GM23338 (cell line): ENCODE measurements around the gene BFSP2. TPM values are rescaled to one million over a fixed set of nuclear protein-coding genes. Genes with fewer than 3 reads are reported as not detected.

Experiments used
- ATAC-seq: fragments of 200-7000 bp; cut with Tn5 transposase; 3 replicates; pipeline ENCODE4 v1.9.1; 2020
- DNase-seq: peaks from one replicate; pipeline ENCODE4 v3.0.0-alpha.2; 2015; ENCODE audit warnings: low spot score
- H2AFZ ChIP-seq: fragments of 200-600 bp; sonication (generic); 2 replicates; pipeline ENCODE4 v1.8.0; 2016; ENCODE audit warnings: antibody characterized with exemption, mild to moderate bottlenecking, moderate library complexity
- H3F3A ChIP-seq: fragments of 200-600 bp; sonication (generic); replicated peaks from 2 replicates; pipeline ENCODE4 v1.8.0; 2017; ENCODE audit warnings: antibody characterized with exemption, mixed run types, low read depth
- H3K27ac ChIP-seq: fragments of 200-600 bp; sonication (generic); 2 replicates; pipeline ENCODE4 v1.6.1; 2016; ENCODE audit warnings: low read depth
- H3K27me3 ChIP-seq: fragments of 200-600 bp; sonication (generic); 2 replicates; pipeline ENCODE4 v1.8.0; 2016; ENCODE audit warnings: mild to moderate bottlenecking, mixed run types, moderate library complexity; ENCODE audit not compliant: insufficient read depth
- H3K36me3 ChIP-seq: fragments of 200-600 bp; sonication (generic); 2 replicates; pipeline ENCODE4 v1.8.0; 2016; ENCODE audit warnings: mild to moderate bottlenecking; ENCODE audit not compliant: insufficient read depth
- H3K4me1 ChIP-seq: fragments of 200-600 bp; sonication (generic); 2 replicates; pipeline ENCODE4 v1.8.0; 2016; ENCODE audit warnings: mild to moderate bottlenecking, moderate library complexity; ENCODE audit not compliant: insufficient read depth
- H3K4me2 ChIP-seq: fragments of 200-600 bp; sonication (generic); 2 replicates; pipeline ENCODE4 v1.7.1; 2017; ENCODE audit warnings: mixed run types
- H3K4me3 ChIP-seq: fragments of 200-600 bp; sonication (generic); 2 replicates; pipeline ENCODE4 v1.6.1; 2016; ENCODE audit warnings: mixed run types
- H3K79me2 ChIP-seq: fragments of 200-600 bp; sonication (generic); replicated peaks from 2 replicates; pipeline ENCODE4 v1.8.0; 2017; ENCODE audit warnings: mild to moderate bottlenecking; ENCODE audit not compliant: insufficient read depth
- H3K9me2 ChIP-seq: fragments of 200-600 bp; sonication (generic); 2 replicates; pipeline ENCODE4 v1.8.0; 2017; ENCODE audit not compliant: insufficient read depth
- H4K20me1 ChIP-seq: fragments of 200-600 bp; sonication (generic); replicated peaks from 2 replicates; pipeline ENCODE4 v1.8.0; 2017; ENCODE audit warnings: mild to moderate bottlenecking; ENCODE audit not compliant: insufficient read depth
- H3K27ac Mint-ChIP-seq: 2 replicates; pipeline ENCODE4 v1.8.0; 2020; ENCODE audit warnings: inconsistent platforms, mild to moderate bottlenecking, moderate library complexity, mixed read lengths
- H3K27me3 Mint-ChIP-seq: 3 replicates; pipeline ENCODE4 v1.8.0; 2022; ENCODE audit warnings: low read depth, mild to moderate bottlenecking, moderate library complexity, mixed read lengths, inconsistent platforms; ENCODE audit not compliant: insufficient read depth, poor library complexity
- H3K36me3 Mint-ChIP-seq: 3 replicates; pipeline ENCODE4 v1.8.0; 2021; ENCODE audit warnings: low read depth, mild to moderate bottlenecking, inconsistent platforms, moderate library complexity, mixed read lengths
- H3K4me1 Mint-ChIP-seq: 3 replicates; pipeline ENCODE4 v1.8.0; 2020; ENCODE audit warnings: mild to moderate bottlenecking, inconsistent platforms, mixed read lengths
- H3K4me3 Mint-ChIP-seq: 3 replicates; pipeline ENCODE4 v1.8.0; 2021; ENCODE audit warnings: moderate library complexity, mild to moderate bottlenecking, inconsistent platforms, mixed read lengths
- H3K9me3 Mint-ChIP-seq: 3 replicates; pipeline ENCODE4 v1.8.0; 2020; ENCODE audit warnings: moderate library complexity, mild to moderate bottlenecking, inconsistent platforms, mixed read lengths
- CREB1 ChIP-seq: fragments of 250-450 bp; sonication (Bioruptor Pico); IDR thresholded peaks from 2 replicates; pipeline ENCODE4 v1.5.0; 2020; ENCODE audit warnings: low read depth, mild to moderate bottlenecking, moderate library complexity
- CTCF ChIP-seq, 2 experiments: fragments of 200-600 bp in 1 of 2; sonication (generic) in 1 of 2; conservative IDR thresholded peaks; 2 replicates each; pipeline versions ENCODE4 v1.5.1 to v1.6.1; 2016 to 2017; ENCODE audit warnings: antibody characterized with exemption in 2 of 2, low read depth in 2 of 2, mild to moderate bottlenecking in 2 of 2, moderate library complexity in 1 of 2
- EZH2 ChIP-seq: fragments of 200-600 bp; sonication (generic); IDR thresholded peaks from one replicate; pipeline ENCODE4 v1.8.0; 2017; ENCODE audit warnings: antibody characterized with exemption, mild to moderate bottlenecking, low read depth; ENCODE audit not compliant: unreplicated experiment
- NANOG ChIP-seq: IDR thresholded peaks from 2 replicates; pipeline ENCODE4 v1.6.1; 2016; ENCODE audit warnings: antibody characterized with exemption, borderline replicate concordance
- POLR2AphosphoS5 ChIP-seq: IDR thresholded peaks from 2 replicates; pipeline ENCODE4 v1.6.1; 2016; ENCODE audit warnings: antibody characterized with exemption, low read depth
- REST ChIP-seq: IDR thresholded peaks from one replicate; pipeline ENCODE4 v1.6.1; 2018; ENCODE audit warnings: antibody characterized with exemption; ENCODE audit not compliant: unreplicated experiment
- ZNF114 ChIP-seq: fragments of 250-450 bp; sonication (Bioruptor Pico); IDR thresholded peaks from 2 replicates; pipeline ENCODE4 v1.5.0; 2020; ENCODE audit warnings: mild to moderate bottlenecking, moderate library complexity
- ZNF331 ChIP-seq: fragments of 250-450 bp; sonication (Bioruptor Pico); IDR thresholded peaks from 2 replicates; pipeline ENCODE4 v1.5.0; 2020; ENCODE audit warnings: low read depth, mild to moderate bottlenecking, moderate library complexity
- polyA plus RNA-seq: library from polyadenylated mRNA; unstranded; fragments of >200 nt; fragmentation: Nextera tagmentation; extraction: Ambion mirVana; gene quantifications from 2 replicates; pipeline ENCODE4 v1.2.1, GENCODE V29; 2016
- total RNA-seq: library from RNA; depleted of rRNA; stranded (reverse); fragments of >200 nt; shearing (Covaris generic); gene quantifications from 2 replicates; pipeline ENCODE4 v1.2.3, GENCODE V29; 2014
- TF ChIP-seq, protein P1 (sequence below): fragments of 250-450 bp; sonication (Bioruptor Pico); IDR thresholded peaks from 2 replicates; pipeline ENCODE4 v1.5.0; 2020; ENCODE audit warnings: mild to moderate bottlenecking, moderate library complexity

Gene BFSP2
- total and polyA plus RNA-seq, 2 experiments from 2014 or later: not detected

DNA sequence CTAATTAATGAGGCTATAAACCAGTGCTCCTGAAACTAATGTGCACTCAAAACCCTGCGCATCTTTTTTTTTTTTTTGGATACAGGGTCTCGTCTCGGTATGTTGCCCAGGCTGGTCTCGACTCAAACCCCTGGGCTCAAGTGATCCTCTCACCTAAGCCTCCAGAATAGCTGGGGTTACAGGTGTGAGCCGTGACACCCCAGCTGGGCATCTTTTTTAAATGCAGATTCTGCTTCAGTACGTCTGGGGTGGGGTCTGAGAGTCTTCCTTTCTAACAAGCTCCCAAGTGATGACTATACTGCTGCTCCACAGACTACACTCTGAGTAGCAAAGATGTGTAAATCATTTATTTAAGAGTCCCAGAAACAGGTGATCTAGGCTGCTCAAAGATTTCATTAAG, 73.0 kb downstream of the BFSP2 start:
- H3K4me2 ChIP-seq: peak overlapping the region; percentile 52; the same call in 1 of the 2 replicates

More for the DNA sequence above, 73.0 kb downstream of the BFSP2 start:
- no peaks in the 10 kb centered on the region for H4K20me1 ChIP-seq
- Mint-ChIP-seq H3K9me3 (no peaks in the 10 kb centered on the region; the same call in 2 of the 3 replicates), H3K27ac (no peak overlapping the region), H3K27me3 (no peaks in the 10 kb centered on the region), H3K4me1 (peaks cover 24% of the 10 kb centered on the region), H3K36me3 (no peaks in the 10 kb centered on the region), H3K4me3 (no peak overlapping the region)
- H3F3A ChIP-seq: no peaks in the 10 kb centered on the region
- no peak overlapping the region for H3K4me3 ChIP-seq
- H3K27me3 ChIP-seq: no peaks in the 10 kb centered on the region
- peaks cover 26% of the 10 kb centered on the region for H3K4me1 ChIP-seq
- DNase-seq (no peak), ATAC-seq (peak; percentile 61)
- H2AFZ ChIP-seq: no peak overlapping the region
- TF ChIP-seq, protein P1, sequence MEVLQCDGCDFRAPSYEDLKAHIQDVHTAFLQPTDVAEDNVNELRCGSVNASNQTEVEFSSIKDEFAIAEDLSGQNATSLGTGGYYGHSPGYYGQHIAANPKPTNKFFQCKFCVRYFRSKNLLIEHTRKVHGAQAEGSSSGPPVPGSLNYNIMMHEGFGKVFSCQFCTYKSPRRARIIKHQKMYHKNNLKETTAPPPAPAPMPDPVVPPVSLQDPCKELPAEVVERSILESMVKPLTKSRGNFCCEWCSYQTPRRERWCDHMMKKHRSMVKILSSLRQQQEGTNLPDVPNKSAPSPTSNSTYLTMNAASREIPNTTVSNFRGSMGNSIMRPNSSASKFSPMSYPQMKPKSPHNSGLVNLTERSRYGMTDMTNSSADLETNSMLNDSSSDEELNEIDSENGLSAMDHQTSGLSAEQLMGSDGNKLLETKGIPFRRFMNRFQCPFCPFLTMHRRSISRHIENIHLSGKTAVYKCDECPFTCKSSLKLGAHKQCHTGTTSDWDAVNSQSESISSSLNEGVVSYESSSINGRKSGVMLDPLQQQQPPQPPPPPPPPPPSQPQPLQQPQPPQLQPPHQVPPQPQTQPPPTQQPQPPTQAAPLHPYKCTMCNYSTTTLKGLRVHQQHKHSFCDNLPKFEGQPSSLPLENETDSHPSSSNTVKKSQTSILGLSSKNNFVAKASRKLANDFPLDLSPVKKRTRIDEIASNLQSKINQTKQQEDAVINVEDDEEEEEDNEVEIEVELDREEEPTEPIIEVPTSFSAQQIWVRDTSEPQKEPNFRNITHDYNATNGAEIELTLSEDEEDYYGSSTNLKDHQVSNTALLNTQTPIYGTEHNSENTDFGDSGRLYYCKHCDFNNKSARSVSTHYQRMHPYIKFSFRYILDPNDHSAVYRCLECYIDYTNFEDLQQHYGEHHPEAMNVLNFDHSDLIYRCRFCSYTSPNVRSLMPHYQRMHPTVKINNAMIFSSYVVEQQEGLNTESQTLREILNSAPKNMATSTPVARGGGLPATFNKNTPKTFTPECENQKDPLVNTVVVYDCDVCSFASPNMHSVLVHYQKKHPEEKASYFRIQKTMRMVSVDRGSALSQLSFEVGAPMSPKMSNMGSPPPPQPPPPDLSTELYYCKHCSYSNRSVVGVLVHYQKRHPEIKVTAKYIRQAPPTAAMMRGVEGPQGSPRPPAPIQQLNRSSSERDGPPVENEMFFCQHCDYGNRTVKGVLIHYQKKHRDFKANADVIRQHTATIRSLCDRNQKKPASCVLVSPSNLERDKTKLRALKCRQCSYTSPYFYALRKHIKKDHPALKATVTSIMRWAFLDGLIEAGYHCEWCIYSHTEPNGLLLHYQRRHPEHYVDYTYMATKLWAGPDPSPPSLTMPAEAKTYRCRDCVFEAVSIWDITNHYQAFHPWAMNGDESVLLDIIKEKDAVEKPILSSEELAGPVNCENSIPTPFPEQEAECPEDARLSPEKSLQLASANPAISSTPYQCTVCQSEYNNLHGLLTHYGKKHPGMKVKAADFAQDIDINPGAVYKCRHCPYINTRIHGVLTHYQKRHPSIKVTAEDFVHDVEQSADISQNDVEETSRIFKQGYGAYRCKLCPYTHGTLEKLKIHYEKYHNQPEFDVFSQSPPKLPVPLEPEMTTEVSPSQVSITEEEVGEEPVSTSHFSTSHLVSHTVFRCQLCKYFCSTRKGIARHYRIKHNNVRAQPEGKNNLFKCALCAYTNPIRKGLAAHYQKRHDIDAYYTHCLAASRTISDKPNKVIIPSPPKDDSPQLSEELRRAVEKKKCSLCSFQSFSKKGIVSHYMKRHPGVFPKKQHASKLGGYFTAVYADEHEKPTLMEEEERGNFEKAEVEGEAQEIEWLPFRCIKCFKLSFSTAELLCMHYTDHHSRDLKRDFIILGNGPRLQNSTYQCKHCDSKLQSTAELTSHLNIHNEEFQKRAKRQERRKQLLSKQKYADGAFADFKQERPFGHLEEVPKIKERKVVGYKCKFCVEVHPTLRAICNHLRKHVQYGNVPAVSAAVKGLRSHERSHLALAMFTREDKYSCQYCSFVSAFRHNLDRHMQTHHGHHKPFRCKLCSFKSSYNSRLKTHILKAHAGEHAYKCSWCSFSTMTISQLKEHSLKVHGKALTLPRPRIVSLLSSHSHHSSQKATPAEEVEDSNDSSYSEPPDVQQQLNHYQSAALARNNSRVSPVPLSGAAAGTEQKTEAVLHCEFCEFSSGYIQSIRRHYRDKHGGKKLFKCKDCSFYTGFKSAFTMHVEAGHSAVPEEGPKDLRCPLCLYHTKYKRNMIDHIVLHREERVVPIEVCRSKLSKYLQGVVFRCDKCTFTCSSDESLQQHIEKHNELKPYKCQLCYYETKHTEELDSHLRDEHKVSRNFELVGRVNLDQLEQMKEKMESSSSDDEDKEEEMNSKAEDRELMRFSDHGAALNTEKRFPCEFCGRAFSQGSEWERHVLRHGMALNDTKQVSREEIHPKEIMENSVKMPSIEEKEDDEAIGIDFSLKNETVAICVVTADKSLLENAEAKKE: no peak
- TF ChIP-seq REST (no peak), ZNF331 (CRISPR knock-in tag) (no peak), CREB1 (no peak), POLR2AphosphoS5 (no peak), CTCF (conservative IDR thresholded peaks at IDR 0.05; ENCODE audit: low read depth in 2 of 2) (no peak), EZH2 (no peak), NANOG (no peak), ZNF114 (CRISPR knock-in tag) (no peak)
- H3K36me3 ChIP-seq: no peaks in the 10 kb centered on the region
- H3K27ac ChIP-seq: peak overlapping the region; percentile 63; the same call in 1 of the 2 replicates
- 0 out of 2 replicates have a peak, but pooled peaks cover 12% of the 10 kb centered on the region for H3K9me2 ChIP-seq
- no peaks in the 10 kb centered on the region for H3K79me2 ChIP-seq
